Natural killer cell (primary cell): ENCODE data around the gene FGF11. TPM values are rescaled to one million over a fixed set of nuclear protein-coding genes. Genes with fewer than 3 reads are reported as not detected.

ENCODE experiments used
- ATAC-seq, 3 donors: fragments of 150-1000 bp in 2 of 3; fragments of 200-7000 bp in 1 of 3; cut with Tn5 transposase; 1 replicate in 1 of 3; 2 replicates in 2 of 3; pipeline ENCODE4 v1.10.0; 2021; ENCODE audit warnings: mild to moderate bottlenecking in 2 of 3, moderate library complexity in 2 of 3
- DNase-seq, 2 donors: peaks; one replicate each; pipeline versions ENCODE4 v3.0.0 to v3.0.0-alpha.2; 2013 to 2021; ENCODE audit warnings: mixed read lengths in 1 of 2
- H3K27ac ChIP-seq: one replicate; pipeline ENCODE4 v1.5.1; 2013; ENCODE audit warnings: mild to moderate bottlenecking, low read length
- H3K27me3 ChIP-seq: one replicate; pipeline ENCODE4 v1.6.1; 2013; ENCODE audit warnings: low read length; ENCODE audit not compliant: control insufficient read depth, insufficient read depth
- H3K36me3 ChIP-seq: one replicate; pipeline ENCODE4 v1.6.1; 2013; ENCODE audit warnings: low read length; ENCODE audit not compliant: control insufficient read depth, insufficient read depth
- H3K4me1 ChIP-seq: one replicate; pipeline ENCODE4 v1.6.1; 2013; ENCODE audit warnings: low read length; ENCODE audit not compliant: control insufficient read depth, insufficient read depth
- H3K4me3 ChIP-seq: one replicate; pipeline ENCODE4 v1.5.1; 2013; ENCODE audit warnings: low read length
- H3K9me3 ChIP-seq: one replicate; pipeline ENCODE4 v1.6.1; 2013; ENCODE audit warnings: low read length; ENCODE audit not compliant: control insufficient read depth, insufficient read depth
- H3K27ac Mint-ChIP-seq, 2 donors: one replicate each; pipeline ENCODE4 v1.8.0; 2022; ENCODE audit warnings: mild to moderate bottlenecking in 2 of 2, mixed read lengths in 2 of 2, moderate library complexity in 1 of 2
- H3K27me3 Mint-ChIP-seq, 2 donors: one replicate each; pipeline ENCODE4 v1.8.0; 2022; ENCODE audit warnings: low read depth in 2 of 2, mixed read lengths in 2 of 2
- H3K36me3 Mint-ChIP-seq: one replicate; pipeline ENCODE4 v1.8.0; 2022; ENCODE audit warnings: mixed read lengths
- H3K4me1 Mint-ChIP-seq, 2 donors: one replicate each; pipeline ENCODE4 v1.8.0; 2022; ENCODE audit warnings: mixed read lengths in 2 of 2
- H3K4me3 Mint-ChIP-seq: one replicate; pipeline ENCODE4 v1.8.0; 2022; ENCODE audit warnings: mild to moderate bottlenecking, moderate library complexity, mixed read lengths
- H3K9me3 Mint-ChIP-seq, 2 donors: one replicate each; pipeline ENCODE4 v1.8.0; 2022; ENCODE audit warnings: mixed read lengths in 2 of 2
- WGBS: methylation state at CpG from one replicate; pipeline ENCODE4 v1.1.7; 2013; ENCODE audit warnings: missing lambda C conversion rate; ENCODE audit not compliant: insufficient coverage; 5-methylcytosine and 5-hydroxymethylcytosine counted together
- intact Hi-C: fragments of 100-400 bp; cut with micrococcal nuclease; formaldehyde crosslinking; loops from one replicate; pipeline ENCODE4 v1.14.2; 2022
- total RNA-seq, 4 donors: library from RNA; stranded (reverse); fragments of 120-200 nt in 1 of 4; gene quantifications; one replicate each; pipeline versions ENCODE4 v1.2.3 to v1.2.4, GENCODE V29; 2013 to 2022
- TF ChIP-seq, protein P1 (sequence below): fragments of 200-600 bp; IDR thresholded peaks from one replicate; pipeline ENCODE4 v1.8.0; 2022; ENCODE audit warnings: antibody characterized with exemption

Gene FGF11
- total RNA-seq, 3 donors from 2014 or later (not counting 1 experiment from before 2014, with no cell fraction given) = 1.2 to 4.2 (median 1.9) TPM

DNA sequence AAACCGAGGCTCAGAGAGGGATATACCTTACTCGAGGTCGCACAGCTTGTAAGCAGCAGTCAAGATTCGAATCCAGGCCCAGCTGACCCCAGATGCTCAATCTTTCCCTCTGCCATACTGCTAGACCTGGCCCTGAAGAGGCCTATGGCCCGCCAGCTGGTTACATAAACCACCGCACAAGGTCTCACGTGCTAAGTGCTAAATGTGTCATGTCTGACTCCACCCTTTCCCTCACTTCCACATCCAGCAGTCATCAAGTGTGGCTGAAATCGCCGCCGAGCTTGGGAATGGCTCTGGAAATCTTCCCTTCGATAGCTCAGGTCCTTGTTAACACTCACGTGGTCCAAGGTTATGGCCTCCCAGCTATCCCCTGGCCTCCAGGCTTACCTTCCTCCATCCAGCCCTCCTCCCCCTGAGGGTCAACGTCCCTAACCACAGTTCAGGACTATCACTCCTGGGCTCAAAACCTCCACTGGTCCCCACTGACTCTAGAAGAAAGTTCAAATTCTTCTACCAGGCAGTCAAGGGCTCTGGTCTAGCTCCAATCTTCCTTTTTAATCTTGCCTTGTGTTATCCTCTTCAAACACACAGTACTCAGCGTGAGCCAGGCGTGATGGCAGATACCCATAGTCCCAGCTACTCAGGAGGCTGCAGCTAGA lies 36.6 kb downstream of the FGF11 start:
- Histone ChIP-seq H3K4me3 (no peak overlapping the region), H3K9me3 (no peaks in the 10 kb centered on the region), H3K27me3 (no peaks in the 10 kb centered on the region), H3K4me1 (peaks cover 65% of the 10 kb centered on the region), H3K27ac (peak overlapping the region; percentile 79), H3K36me3 (no peaks in the 10 kb centered on the region)
- peaks cover 58 to 65% of the 10 kb centered on the region in 2 donors for H3K4me1 Mint-ChIP-seq
- no peaks in the 10 kb centered on the region for H3K27me3 Mint-ChIP-seq
- ATAC-seq (peak; percentile 19 to 30 (median 26)), DNase-seq (peak; percentile 40 to 51)
- 59% methylated on average over 15 of the region's 15 CpGs for WGBS
- H3K9me3 Mint-ChIP-seq = no peaks in the 10 kb centered on the region
- peak overlapping the region; percentile 98 to 100 for H3K27ac Mint-ChIP-seq
- intact Hi-C loops = no loop called here
- TF ChIP-seq, protein P1, sequence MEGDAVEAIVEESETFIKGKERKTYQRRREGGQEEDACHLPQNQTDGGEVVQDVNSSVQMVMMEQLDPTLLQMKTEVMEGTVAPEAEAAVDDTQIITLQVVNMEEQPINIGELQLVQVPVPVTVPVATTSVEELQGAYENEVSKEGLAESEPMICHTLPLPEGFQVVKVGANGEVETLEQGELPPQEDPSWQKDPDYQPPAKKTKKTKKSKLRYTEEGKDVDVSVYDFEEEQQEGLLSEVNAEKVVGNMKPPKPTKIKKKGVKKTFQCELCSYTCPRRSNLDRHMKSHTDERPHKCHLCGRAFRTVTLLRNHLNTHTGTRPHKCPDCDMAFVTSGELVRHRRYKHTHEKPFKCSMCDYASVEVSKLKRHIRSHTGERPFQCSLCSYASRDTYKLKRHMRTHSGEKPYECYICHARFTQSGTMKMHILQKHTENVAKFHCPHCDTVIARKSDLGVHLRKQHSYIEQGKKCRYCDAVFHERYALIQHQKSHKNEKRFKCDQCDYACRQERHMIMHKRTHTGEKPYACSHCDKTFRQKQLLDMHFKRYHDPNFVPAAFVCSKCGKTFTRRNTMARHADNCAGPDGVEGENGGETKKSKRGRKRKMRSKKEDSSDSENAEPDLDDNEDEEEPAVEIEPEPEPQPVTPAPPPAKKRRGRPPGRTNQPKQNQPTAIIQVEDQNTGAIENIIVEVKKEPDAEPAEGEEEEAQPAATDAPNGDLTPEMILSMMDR = no peak
- peak overlapping the region; percentile 97 for H3K4me3 Mint-ChIP-seq
- H3K36me3 Mint-ChIP-seq = no peaks in the 10 kb centered on the region

DNA sequence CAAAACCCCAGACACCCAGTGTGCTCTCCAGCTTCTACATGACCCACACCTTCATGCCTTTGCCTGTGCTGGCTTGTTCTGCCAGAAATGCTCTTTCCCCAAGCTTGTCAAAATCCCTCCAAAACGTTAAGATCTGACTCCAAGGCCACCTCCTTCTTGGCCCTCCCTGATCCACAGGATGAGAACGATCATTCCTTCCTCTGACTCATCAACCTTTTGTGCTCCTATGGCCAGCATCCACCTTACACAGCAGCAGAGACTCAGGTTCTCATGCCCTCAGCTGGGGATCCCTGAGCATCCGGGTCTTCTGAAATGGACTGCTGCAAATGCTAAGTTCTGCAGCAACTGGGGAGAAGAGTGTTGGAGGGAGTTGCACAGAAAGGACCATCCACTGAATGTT lies 37.2 kb downstream of the FGF11 start:
- H3K27ac ChIP-seq = peak overlapping the region; percentile 79
- Mint-ChIP-seq H3K27ac (peak overlapping the region; percentile 98 to 100), H3K4me1 (peaks cover 56 to 67% of the 10 kb centered on the region in 2 donors), H3K36me3 (no peaks in the 10 kb centered on the region), H3K9me3 (no peaks in the 10 kb centered on the region), H3K4me3 (peak overlapping the region; percentile 97), H3K27me3 (no peaks in the 10 kb centered on the region)
- TF ChIP-seq, protein P1 = no peak
- no peaks in the 10 kb centered on the region for H3K9me3 ChIP-seq
- DNase-seq = no peak
- H3K4me1 ChIP-seq = peaks cover 61% of the 10 kb centered on the region
- intact Hi-C loops = no loop called here
- no peak overlapping the region for H3K4me3 ChIP-seq
- ATAC-seq = no peak
- WGBS = 62% methylated on average over 3 of the region's 3 CpGs
- no peaks in the 10 kb centered on the region for H3K27me3 ChIP-seq
- H3K36me3 ChIP-seq = no peaks in the 10 kb centered on the region

DNA sequence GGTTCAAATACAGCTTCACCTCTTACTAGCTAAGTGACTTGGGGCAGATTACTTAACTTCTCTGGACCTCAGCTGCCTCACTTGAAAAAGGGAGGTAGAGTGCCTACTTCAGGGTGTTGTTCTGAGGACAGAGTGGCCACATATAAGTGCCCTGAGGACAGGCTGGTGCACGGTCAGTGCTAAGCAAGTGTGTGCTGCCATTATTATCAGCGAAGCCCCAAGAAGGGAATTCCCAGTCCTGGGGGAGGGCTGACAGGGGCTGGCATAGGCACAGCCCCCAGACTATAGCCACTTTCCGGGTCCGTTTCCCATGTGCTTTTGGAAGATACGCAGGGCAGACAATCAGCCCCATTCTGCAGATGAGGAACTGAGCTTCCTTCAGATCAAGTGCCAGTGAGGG lies 37.6 kb downstream of the FGF11 start:
- Mint-ChIP-seq H3K27me3 (no peaks in the 10 kb centered on the region), H3K36me3 (no peaks in the 10 kb centered on the region), H3K27ac (peak overlapping the region; percentile 98 to 100), H3K4me1 (peaks cover 56 to 67% of the 10 kb centered on the region in 2 donors), H3K4me3 (peak overlapping the region; percentile 97), H3K9me3 (no peaks in the 10 kb centered on the region)
- 94% methylated on average over 5 of the region's 5 CpGs for WGBS
- TF ChIP-seq, protein P1 = no peak
- intact Hi-C loops = no loop called here
- H3K27ac ChIP-seq = peak overlapping the region; percentile 94
- no peaks in the 10 kb centered on the region for H3K36me3 ChIP-seq
- ATAC-seq (no peak), DNase-seq (no peak)
- no peaks in the 10 kb centered on the region for H3K27me3 ChIP-seq
- H3K4me1 ChIP-seq = peaks cover 56% of the 10 kb centered on the region
- no peaks in the 10 kb centered on the region for H3K9me3 ChIP-seq
- H3K4me3 ChIP-seq = no peak overlapping the region
